LHCN-M2 (cell line): ENCODE results near the gene C6orf118. TPM values are rescaled to one million over a fixed set of nuclear protein-coding genes. Genes with fewer than 3 reads are reported as not detected.

Source experiments
- DNase-seq: peaks from one replicate; pipeline ENCODE4 v3.0.0-alpha.2; 2012; ENCODE audit warnings: low read depth
- polyA plus RNA-seq: library from polyadenylated mRNA; unstranded; fragments of >200 nt; gene quantifications from one replicate; pipeline ENCODE4 v1.2.1, GENCODE V29; 2012; ENCODE audit warnings: missing spikeins
- total RNA-seq: library from RNA; depleted of rRNA; stranded (reverse); fragments of >200 nt; gene quantifications from 2 replicates; pipeline ENCODE4 v1.2.3, GENCODE V29; 2014; rRNA removed

The C6orf118 gene
- total RNA-seq, result not detected in 2 replicates
- polyA plus RNA-seq, result 0.06 TPM

DNA sequence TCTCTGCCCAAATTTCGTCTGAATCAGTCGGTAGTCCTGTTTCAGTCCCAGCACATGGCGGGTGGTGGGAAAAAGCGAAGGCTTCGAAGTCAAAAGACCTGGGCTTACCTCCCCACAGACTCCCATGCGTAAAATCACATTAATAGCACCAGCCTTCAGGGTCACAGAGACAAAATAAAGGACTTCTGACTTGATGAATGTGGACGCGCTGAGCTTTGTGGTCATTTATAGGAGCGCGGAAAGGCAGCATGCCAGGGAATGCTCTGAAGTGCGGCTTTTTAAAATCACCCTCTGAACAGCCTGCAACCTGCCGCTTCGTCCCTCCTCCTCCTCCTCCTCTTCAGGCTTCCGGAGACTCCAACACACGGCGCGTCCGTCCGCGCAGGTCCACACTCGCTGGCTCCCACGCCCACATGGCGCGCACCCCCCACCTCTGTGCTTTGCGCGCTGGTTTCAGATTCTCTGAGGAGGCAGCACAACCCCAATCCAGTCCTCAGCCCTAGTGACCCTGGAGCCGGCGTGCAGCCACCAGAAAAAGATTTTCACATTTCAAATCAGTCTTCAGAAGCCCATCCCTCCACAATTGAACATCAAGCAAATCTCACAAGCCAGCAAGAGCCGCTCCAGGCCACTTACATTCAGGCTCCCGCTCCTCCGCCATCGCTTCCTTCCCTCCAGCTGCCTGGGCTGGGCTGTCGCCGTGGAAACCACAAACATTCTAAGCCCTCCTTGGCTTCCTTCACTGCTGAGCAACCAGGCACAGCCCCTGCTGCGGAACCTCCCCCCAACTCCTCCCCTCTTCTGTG lies at the start of gene C6orf118:
Gene C6orf118, minus strand, starts transcription at position 680 of the 806 bp plus-strand sequence. Its CDS starts 19 bp downstream, at position 661.
- DNase-seq, result peak; percentile 82

- no peak for DNase-seq
Measured at GRCh38 chr6:165345700-165346099, 36.3 kb upstream of the C6orf118 start.

DNA sequence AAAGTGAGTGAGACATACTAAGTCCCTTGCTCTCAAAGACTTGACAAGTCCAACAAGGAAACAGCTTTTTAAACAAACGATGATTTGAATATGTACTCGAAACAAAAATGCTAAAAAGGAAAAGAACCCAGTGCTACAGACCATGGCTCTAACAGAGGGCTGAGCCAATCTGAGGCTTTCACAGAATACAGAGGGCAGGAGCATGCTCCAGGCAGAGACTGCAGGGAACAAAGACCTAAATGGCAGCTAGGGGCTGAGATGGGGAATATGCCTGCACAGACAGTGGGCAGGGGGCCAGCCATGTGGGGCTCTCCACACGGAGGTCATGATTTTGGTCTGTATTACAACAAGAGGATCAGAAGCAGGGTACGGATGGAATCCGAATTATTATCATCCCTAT lies 31.1 kb upstream of the C6orf118 start:
- no peak for DNase-seq

- DNase-seq, result no peak
Measured at GRCh38 chr6:165325609-165326008, 16.2 kb upstream of the C6orf118 start.

DNA sequence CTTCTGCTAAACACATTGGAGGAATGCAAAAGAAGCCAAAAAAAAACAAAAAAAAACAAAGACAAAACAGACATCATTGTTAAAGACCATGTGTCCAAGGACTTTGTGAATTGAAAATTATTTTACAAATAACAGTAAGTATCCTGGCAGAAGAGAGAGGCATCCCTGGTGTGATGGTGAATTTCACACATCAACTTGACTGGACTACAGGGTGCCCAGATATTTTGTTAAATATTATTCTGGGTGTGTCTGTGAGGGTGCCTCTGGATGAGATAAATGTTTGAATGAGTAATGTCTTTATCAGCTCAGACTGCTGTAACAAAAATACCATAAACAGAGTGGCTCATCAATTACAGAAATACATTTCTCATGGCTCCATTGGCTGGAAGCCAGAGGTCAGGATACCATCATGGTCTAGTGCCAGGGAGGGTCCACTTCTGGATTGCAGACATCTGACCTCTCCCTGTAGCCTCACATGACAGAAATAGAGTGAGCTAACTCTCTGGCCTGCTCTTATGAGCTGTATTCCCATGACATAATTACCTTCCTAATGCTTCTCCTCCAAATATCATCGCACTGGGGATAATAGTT lies 12.2 kb upstream of the C6orf118 start:
- DNase-seq, result no peak

DNA sequence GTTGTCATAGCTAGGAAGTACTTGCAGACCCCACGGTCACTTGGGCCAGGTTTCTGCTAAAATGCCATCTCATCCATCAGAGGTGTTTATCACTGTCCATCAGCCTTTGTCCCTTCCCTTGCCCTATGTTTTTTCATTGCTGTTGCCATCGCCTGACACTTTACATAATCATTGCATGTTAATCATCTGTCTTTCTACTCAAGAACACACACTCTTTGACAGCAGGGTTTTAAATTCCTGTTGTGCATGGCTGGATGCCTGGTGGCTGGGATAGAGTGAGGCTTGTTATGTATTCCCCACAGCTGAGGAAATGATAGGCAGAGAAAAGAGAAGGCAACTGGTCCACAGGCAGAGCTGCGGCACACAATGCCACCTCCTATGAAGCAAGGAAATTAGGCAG lies 11.7 kb upstream of the C6orf118 start:
- no peak for DNase-seq

GRCh38 chr6:165317723-165318122 lies 8.3 kb upstream of the C6orf118 start:
- DNase-seq, result no peak

- DNase-seq, result no peak
Measured at GRCh38 chr6:165306955-165307354, 2.5 kb downstream of the C6orf118 start.

GRCh38 chr6:165301372-165302246 lies 7.8 kb downstream of the C6orf118 start:
- DNase-seq, result no peak

DNA sequence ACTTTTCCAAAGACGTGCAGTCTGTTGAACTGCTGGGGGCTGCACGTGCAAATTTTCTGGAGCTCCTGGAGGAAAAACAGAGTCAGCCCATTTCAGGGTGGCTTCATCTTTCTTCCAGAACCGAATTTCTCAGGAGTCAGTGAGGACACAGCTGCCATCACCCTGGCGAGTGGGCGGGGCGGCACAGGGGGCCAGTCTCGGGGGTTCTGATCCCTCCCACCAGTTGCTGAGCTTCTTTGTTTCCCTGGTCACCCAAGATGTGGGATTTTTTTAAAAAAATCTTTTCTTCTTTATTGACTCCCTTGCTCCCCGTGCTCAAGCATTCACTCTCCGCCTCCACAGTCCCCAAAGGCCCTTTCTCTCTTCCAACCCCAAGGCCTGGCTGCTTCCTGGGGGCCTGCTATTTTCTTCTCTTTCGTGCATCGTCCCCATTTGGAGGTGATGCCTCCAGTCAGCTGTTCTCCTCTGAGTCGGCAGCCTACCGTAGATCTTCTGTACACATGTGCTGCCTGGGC lies 8.9 kb downstream of the C6orf118 start:
- no peak for DNase-seq

DNA sequence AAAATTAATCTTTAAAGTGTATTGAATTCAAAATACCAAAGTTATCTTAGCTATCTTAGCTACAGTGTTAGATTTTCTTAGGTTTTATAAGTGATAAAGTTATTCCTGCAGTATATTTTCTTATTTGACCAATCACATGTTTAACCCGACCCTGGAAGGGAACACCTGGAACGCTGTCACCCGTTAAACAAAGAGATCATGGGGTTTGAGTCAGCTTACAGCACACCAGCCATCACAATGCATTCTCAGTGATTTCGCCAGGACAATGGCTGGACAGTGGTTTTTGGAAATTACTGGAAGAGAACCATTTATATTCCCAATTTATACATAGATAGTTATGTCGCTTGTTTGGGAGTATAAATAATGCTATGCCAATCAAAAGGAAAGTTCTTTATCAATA lies 10.5 kb downstream of the C6orf118 start:
- no peak for DNase-seq

DNA sequence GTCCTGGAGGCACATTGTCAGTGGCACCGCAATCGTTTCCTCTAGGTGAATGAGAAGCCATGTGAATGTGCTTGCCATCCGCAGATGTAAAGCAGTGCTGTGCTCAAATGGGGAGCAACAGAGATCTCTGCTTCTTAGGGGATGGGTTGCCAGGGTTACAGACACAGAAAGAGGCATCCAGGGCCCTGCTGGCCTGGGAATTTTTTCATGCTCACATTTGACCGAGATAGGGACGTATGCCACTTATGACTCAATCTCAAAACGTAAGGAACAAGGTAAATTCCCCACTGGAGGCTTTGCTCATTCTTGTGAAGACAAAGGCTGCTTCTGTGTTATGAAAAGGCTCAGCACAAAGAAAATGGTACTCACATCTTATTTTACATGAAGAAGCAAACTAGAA lies 11.0 kb downstream of the C6orf118 start:
- no peak for DNase-seq

DNA sequence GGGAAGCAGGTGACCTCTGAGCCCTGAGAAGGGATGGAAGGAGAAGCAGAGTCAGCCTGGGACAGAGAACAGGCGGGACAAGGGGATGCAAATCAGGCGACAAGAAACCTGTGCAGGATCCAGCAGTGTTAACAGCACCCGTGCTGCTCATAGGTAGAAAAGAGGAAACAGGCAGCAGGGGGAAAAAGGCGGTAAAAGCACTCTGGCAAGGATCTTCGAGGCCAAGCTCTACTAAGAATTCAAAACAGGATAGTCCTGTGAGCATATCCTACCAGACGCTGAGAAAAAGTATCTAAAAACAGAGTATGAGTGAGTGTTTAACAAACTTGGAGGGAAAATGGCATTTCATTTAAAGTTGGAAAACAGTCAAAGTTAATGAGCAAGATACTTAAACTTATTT lies 16.7 kb downstream of the C6orf118 start:
- no peak for DNase-seq

- DNase-seq, result no peak
Measured at GRCh38 chr6:165274611-165275010, 34.8 kb downstream of the C6orf118 start.

- no peak for DNase-seq
Measured at GRCh38 chr6:165272585-165272984, 36.8 kb downstream of the C6orf118 start.

DNA sequence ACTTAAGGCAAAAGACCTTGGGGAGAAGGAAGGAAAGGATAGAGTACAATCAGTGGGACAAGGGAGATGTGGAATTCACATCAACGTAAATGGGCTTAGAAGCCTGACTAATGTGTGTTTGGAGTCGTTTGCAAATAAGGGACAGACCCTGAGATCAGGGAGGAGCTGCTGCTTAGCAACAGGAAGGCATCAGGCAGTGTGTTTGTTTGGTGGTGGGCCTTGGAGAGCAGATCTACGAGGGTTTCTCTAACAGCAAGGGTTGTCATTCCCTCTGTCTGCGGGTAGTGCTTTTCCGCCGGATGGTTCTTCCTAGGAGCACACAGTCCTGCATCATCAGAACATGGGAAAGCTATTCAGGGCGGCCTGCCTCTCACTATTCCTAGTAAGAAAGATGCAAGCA lies 40.4 kb downstream of the C6orf118 start:
- no peak for DNase-seq

GRCh38 chr6:165266621-165267020 lies 42.8 kb downstream of the C6orf118 start:
- peak; percentile 35 for DNase-seq

- no peak for DNase-seq
Measured at GRCh38 chr6:165266191-165266590, 43.2 kb downstream of the C6orf118 start.

DNA sequence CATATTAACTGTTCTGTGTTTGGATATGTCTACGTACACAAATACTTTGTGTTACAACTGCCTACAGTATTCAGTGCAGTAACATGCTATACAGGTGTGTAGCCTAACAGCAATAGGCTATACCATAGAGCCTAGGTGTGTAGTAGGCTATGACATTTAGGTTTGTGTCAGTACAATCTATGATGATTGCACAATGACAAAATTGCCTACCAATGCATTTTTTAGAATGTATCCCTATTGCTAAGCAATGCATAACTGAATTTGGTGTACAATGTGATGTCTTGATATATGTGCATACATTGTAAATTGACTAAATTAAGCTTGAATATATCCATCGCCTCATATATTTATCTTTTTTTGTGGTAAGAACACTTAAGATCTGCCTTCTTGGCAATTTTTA lies 48.9 kb downstream of the C6orf118 start:
- DNase-seq, result no peak

GRCh38 chr6:165249808-165250207 lies 59.6 kb downstream of the C6orf118 start:
- no peak for DNase-seq

DNA sequence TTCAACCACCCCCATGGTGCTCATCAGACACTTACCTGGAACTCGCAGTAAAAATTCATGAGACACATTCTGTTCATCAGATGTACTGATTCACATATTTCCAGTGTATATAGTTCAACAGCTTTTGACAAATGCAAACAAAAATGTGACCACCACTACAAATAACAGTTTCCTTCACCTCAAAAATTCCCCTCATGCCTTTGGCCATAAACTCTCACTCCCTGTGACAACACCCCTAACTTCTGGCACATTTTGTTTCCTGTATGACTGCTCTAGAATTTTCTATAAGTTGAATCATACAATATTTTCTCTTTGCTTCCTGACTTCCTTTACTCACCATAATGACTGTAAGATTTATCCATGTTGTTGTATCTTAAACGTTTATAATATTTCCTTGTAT lies 63.7 kb downstream of the C6orf118 start:
- DNase-seq, result no peak

- peak; percentile 60 for DNase-seq
Measured at GRCh38 chr6:165245287-165245686, 64.1 kb downstream of the C6orf118 start.
